HepG2 (cell line): ENCODE measurements around the gene TMEM221. TPM values are rescaled to one million over a fixed set of nuclear protein-coding genes. Genes with fewer than 3 reads are reported as not detected.
A peak's percentile ranks its signal among the peaks of the same experiment; 100 is the strongest.

Experiments used
- SNAPC5 ChIP-seq: sonication (generic); formaldehyde crosslinking; IDR thresholded peaks from 2 replicates; pipeline ENCODE4 v1.8.1; 2023; ENCODE audit warnings: mild to moderate bottlenecking, missing genetic modification reagents, borderline replicate concordance
- YY1 ChIP-seq: IDR thresholded peaks from 2 replicates; pipeline ENCODE4 v1.6.1; 2011; ENCODE audit warnings: low read length, low read depth, moderate library complexity, mild to moderate bottlenecking; ENCODE audit not compliant: insufficient read depth, insufficient replicate concordance
- ZMYM3 ChIP-seq: sonication (generic); formaldehyde crosslinking; IDR thresholded peaks from 2 replicates; pipeline ENCODE4 v1.5.1; 2020; ENCODE audit warnings: mild to moderate bottlenecking, missing genetic modification reagents
- ZNF703 ChIP-seq: sonication (generic); formaldehyde crosslinking; IDR thresholded peaks from 2 replicates; pipeline ENCODE4 v1.5.1; 2020; ENCODE audit warnings: missing genetic modification reagents, mild to moderate bottlenecking, moderate library complexity, borderline replicate concordance
- ZNF773 ChIP-seq: sonication (generic); formaldehyde crosslinking; IDR thresholded peaks from 2 replicates; pipeline ENCODE4 v1.4.0; 2020; ENCODE audit warnings: missing genetic modification reagents, borderline replicate concordance
- polyA plus RNA-seq, 8 experiments: library from polyadenylated mRNA; depleted of rRNA in 3 of 8; stranded (reverse) in 7 of 8; unstranded in 1 of 8; fragments of >200 nt; fragmentation: Illumina TruSeq in 4 of 8; extraction: Trizol in 4 of 8; gene quantifications; 2 replicates each; pipeline versions ENCODE4 v1.2.1 to v1.2.3, GENCODE V29; 2011 to 2016; ENCODE audit warnings: low read depth in 4 of 8, missing spikeins in 1 of 8, mixed read lengths in 1 of 8; ENCODE audit not compliant: insufficient read depth in 1 of 8
- total RNA-seq, 5 experiments: library from RNA; depleted of rRNA; stranded (reverse); fragments of >200 nt; fragmentation: Illumina TruSeq; extraction: Trizol; gene quantifications; 2 replicates each; pipeline ENCODE4 v1.2.3, GENCODE V29; 2016; ENCODE audit warnings: low read depth in 1 of 5
- TF ChIP-seq, protein P1 (sequence below): sonication (generic); formaldehyde crosslinking; IDR thresholded peaks from 2 replicates; pipeline ENCODE4 v1.8.1; 2022; ENCODE audit warnings: mild to moderate bottlenecking, missing genetic modification reagents
- TF ChIP-seq, protein P2 (sequence below): sonication (generic); formaldehyde crosslinking; IDR thresholded peaks from 2 replicates; pipeline ENCODE4 v1.4.0; 2020; ENCODE audit warnings: low read depth, mild to moderate bottlenecking, missing genetic modification reagents
- TF ChIP-seq, protein P3 (sequence below), 2 experiments: fragments of 450-650 bp in 1 of 2; sonication (generic) in 1 of 2; formaldehyde crosslinking; IDR thresholded peaks; 2 replicates each; pipeline versions ENCODE4 v1.5.0 to v1.8.0; 2020 to 2022; ENCODE audit warnings: mild to moderate bottlenecking in 1 of 2, missing genetic modification reagents in 1 of 2
- TF ChIP-seq, protein P4 (sequence below): sonication (generic); formaldehyde crosslinking; IDR thresholded peaks from 2 replicates; pipeline ENCODE4 v1.5.1; 2020; ENCODE audit warnings: missing genetic modification reagents, mild to moderate bottlenecking, borderline replicate concordance

Gene TMEM221
- total and polyA plus RNA-seq, 2 of the 13 experiments (the other 11 are each of a cell fraction or from before 2014, with no cell fraction given): 0.33 to 0.77 TPM

DNA sequence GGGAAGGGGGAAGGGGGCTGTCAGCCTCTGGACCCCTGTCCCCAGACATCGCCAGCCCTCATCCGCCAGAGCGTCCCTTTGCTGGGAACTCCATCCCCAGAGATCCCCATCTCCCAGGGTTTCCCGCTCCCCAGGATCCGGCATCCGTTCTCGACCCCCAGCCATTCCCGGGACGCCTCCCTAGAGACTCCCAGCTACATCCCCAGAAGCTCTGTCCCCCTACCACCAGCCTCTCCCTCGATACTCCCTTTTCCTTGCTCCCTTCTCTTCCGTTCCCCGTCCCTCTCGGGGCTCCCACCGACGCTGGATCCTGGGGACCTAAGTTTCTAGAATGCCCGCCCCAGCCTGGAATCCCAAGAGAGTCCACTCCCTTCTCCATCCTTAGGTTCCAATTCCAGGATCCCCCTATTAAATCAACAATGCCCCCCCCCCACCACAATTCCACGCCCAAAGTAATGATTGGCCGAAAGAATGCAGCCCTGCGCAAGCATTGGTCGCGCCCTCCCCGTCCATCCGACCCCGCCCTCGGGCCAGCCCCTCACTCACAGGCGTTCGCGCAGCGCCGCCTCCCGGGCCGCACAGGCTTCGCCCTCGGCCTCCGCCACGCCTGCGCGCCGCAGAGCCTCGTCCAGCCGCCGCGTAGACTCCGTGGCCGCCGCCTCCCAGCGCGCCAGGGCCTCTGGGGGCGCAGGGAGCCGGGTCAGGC is 57.6 kb downstream of the TMEM221 start (continued):
- TF ChIP-seq, protein P1, sequence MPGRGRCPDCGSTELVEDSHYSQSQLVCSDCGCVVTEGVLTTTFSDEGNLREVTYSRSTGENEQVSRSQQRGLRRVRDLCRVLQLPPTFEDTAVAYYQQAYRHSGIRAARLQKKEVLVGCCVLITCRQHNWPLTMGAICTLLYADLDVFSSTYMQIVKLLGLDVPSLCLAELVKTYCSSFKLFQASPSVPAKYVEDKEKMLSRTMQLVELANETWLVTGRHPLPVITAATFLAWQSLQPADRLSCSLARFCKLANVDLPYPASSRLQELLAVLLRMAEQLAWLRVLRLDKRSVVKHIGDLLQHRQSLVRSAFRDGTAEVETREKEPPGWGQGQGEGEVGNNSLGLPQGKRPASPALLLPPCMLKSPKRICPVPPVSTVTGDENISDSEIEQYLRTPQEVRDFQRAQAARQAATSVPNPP (CRISPR knock-in tag): no peak
- no peak for TF ChIP-seq ZMYM3 (CRISPR knock-in tag)
- no peak for TF ChIP-seq SNAPC5
- TF ChIP-seq YY1: peak; percentile 54
- TF ChIP-seq, protein P2, sequence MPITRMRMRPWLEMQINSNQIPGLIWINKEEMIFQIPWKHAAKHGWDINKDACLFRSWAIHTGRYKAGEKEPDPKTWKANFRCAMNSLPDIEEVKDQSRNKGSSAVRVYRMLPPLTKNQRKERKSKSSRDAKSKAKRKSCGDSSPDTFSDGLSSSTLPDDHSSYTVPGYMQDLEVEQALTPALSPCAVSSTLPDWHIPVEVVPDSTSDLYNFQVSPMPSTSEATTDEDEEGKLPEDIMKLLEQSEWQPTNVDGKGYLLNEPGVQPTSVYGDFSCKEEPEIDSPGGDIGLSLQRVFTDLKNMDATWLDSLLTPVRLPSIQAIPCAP (CRISPR knock-in tag): no peak
- TF ChIP-seq, protein P3, sequence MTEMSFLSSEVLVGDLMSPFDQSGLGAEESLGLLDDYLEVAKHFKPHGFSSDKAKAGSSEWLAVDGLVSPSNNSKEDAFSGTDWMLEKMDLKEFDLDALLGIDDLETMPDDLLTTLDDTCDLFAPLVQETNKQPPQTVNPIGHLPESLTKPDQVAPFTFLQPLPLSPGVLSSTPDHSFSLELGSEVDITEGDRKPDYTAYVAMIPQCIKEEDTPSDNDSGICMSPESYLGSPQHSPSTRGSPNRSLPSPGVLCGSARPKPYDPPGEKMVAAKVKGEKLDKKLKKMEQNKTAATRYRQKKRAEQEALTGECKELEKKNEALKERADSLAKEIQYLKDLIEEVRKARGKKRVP (CRISPR knock-in tag; IDR thresholded peaks at IDR 0.05): no peak
- TF ChIP-seq, protein P4, sequence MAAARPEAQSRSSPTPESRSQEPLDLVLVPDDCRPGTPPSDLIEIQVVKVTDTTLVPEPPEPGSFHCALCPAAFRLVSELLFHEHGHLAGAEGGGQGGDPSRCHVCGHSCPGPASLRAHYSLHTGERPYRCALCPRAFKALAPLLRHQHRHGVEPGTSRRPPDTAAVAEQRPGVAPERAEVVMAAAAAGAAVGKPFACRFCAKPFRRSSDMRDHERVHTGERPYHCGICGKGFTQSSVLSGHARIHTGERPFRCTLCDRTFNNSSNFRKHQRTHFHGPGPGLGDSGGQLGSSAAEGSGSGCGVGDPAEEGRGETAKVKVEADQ (CRISPR knock-in tag): no peak
- TF ChIP-seq ZNF773 (CRISPR knock-in tag): no peak
- TF ChIP-seq ZNF703: no peak
